T1000 (cell line): Measurements from ENCODE around the gene MANF.
A peak's percentile ranks its signal among the peaks of the same experiment; 100 is the strongest.
"Not testable (repeated sequence)": the region's sequence is repeated elsewhere in the genome, so short reads cannot be mapped to it uniquely, and the experiment has no call there.

Experiments
- DNase-seq: peaks from one replicate; lab custom pipeline; 2025; ENCODE audit warnings: mixed read lengths; lab: John Stamatoyannopoulos, UW

The MANF gene

GRCh38 chr3:51384726-51385473, at the start of gene MANF:
TSS of gene MANF (plus strand) at chr3:51385291. CDS start at chr3:51385343, 52 bp downstream.
- peak; percentile 96 for DNase-seq

GRCh38 chr3:51336261-51336660, 48.8 kb upstream of the MANF start:
- no peak for DNase-seq

- no peak for DNase-seq
Measured at GRCh38 chr3:51337666-51338065, 47.4 kb upstream of the MANF start.

GRCh38 chr3:51338632-51339031, 46.5 kb upstream of the MANF start:
- no peak for DNase-seq

GRCh38 chr3:51340013-51340829, 44.9 kb upstream of the MANF start:
- DNase-seq, result peak; percentile 86

GRCh38 chr3:51340989-51341636, 44.0 kb upstream of the MANF start:
- DNase-seq, result no peak

GRCh38 chr3:51343918-51344687, 41.0 kb upstream of the MANF start:
- peak; percentile 48 for DNase-seq

GRCh38 chr3:51350751-51351150, 34.3 kb upstream of the MANF start:
- no peak for DNase-seq

- DNase-seq, result no peak
Measured at GRCh38 chr3:51353131-51353530, 32.0 kb upstream of the MANF start.

GRCh38 chr3:51353691-51354090, 31.4 kb upstream of the MANF start:
- no peak for DNase-seq

- DNase-seq, result no peak
Measured at GRCh38 chr3:51354172-51354571, 30.9 kb upstream of the MANF start.

GRCh38 chr3:51354731-51355615, 30.1 kb upstream of the MANF start:
- no peak for DNase-seq

- no peak for DNase-seq
Measured at GRCh38 chr3:51355891-51356578, 29.1 kb upstream of the MANF start.

- no peak for DNase-seq
Measured at GRCh38 chr3:51357856-51358255, 27.2 kb upstream of the MANF start.

GRCh38 chr3:51358981-51359380, 26.1 kb upstream of the MANF start:
- DNase-seq, result no peak

- DNase-seq, result no peak
Measured at GRCh38 chr3:51360806-51361205, 24.3 kb upstream of the MANF start.

GRCh38 chr3:51361746-51362145, 23.3 kb upstream of the MANF start:
- DNase-seq, result no peak

- no peak for DNase-seq
Measured at GRCh38 chr3:51362476-51362875, 22.6 kb upstream of the MANF start.

GRCh38 chr3:51368276-51368675, 16.8 kb upstream of the MANF start:
- not testable (repeated sequence) for DNase-seq

GRCh38 chr3:51371943-51372557, 13.0 kb upstream of the MANF start:
- DNase-seq, result peak; percentile 34
